ENCODE data around the gene TMED3. TPM values are rescaled to one million over a fixed set of nuclear protein-coding genes. Genes with fewer than 3 reads are reported as not detected.

The TMED3 gene
- total and polyA plus RNA-seq, 9 of the 15 experiments (the other 6 are each of a cell fraction or from before 2014, with no cell fraction given), result 6.1 to 89.6 (median 51.4) TPM

- TF ChIP-seq, protein P1, sequence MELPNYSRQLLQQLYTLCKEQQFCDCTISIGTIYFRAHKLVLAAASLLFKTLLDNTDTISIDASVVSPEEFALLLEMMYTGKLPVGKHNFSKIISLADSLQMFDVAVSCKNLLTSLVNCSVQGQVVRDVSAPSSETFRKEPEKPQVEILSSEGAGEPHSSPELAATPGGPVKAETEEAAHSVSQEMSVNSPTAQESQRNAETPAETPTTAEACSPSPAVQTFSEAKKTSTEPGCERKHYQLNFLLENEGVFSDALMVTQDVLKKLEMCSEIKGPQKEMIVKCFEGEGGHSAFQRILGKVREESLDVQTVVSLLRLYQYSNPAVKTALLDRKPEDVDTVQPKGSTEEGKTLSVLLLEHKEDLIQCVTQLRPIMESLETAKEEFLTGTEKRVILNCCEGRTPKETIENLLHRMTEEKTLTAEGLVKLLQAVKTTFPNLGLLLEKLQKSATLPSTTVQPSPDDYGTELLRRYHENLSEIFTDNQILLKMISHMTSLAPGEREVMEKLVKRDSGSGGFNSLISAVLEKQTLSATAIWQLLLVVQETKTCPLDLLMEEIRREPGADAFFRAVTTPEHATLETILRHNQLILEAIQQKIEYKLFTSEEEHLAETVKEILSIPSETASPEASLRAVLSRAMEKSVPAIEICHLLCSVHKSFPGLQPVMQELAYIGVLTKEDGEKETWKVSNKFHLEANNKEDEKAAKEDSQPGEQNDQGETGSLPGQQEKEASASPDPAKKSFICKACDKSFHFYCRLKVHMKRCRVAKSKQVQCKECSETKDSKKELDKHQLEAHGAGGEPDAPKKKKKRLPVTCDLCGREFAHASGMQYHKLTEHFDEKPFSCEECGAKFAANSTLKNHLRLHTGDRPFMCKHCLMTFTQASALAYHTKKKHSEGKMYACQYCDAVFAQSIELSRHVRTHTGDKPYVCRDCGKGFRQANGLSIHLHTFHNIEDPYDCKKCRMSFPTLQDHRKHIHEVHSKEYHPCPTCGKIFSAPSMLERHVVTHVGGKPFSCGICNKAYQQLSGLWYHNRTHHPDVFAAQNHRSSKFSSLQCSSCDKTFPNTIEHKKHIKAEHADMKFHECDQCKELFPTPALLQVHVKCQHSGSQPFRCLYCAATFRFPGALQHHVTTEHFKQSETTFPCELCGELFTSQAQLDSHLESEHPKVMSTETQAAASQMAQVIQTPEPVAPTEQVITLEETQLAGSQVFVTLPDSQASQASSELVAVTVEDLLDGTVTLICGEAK (IDR thresholded peaks at IDR 0.05), result no peak
- TF ChIP-seq, protein P1 (CRISPR knock-in tag; IDR thresholded peaks at IDR 0.05), result no peak
- TF ChIP-seq, protein P2, sequence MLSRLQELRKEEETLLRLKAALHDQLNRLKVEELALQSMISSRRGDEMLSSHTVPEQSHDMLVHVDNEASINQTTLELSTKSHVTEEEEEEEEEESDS (CRISPR knock-in tag; IDR thresholded peaks at IDR 0.05), result no peak
Measured at GRCh38 chr15:79358069-79358468, 47.2 kb downstream of the TMED3 start (continued).
